Natural killer cell (primary cell): Measurements from ENCODE around the gene SLX4IP. TPM values are rescaled to one million over a fixed set of nuclear protein-coding genes. Genes with fewer than 3 reads are reported as not detected.

Experiments used
- ATAC-seq, 3 donors: fragments of 150-1000 bp in 2 of 3; fragments of 200-7000 bp in 1 of 3; cut with Tn5 transposase; 1 replicate in 1 of 3; 2 replicates in 2 of 3; pipeline ENCODE4 v1.10.0; 2021; ENCODE audit warnings: mild to moderate bottlenecking in 2 of 3, moderate library complexity in 2 of 3
- DNase-seq, 2 donors: peaks; one replicate each; pipeline versions ENCODE4 v3.0.0 to v3.0.0-alpha.2; 2013 to 2021; ENCODE audit warnings: mixed read lengths in 1 of 2
- H3K27ac ChIP-seq: one replicate; pipeline ENCODE4 v1.5.1; 2013; ENCODE audit warnings: mild to moderate bottlenecking, low read length
- H3K27me3 ChIP-seq: one replicate; pipeline ENCODE4 v1.6.1; 2013; ENCODE audit warnings: low read length; ENCODE audit not compliant: control insufficient read depth, insufficient read depth
- H3K36me3 ChIP-seq: one replicate; pipeline ENCODE4 v1.6.1; 2013; ENCODE audit warnings: low read length; ENCODE audit not compliant: control insufficient read depth, insufficient read depth
- H3K4me1 ChIP-seq: one replicate; pipeline ENCODE4 v1.6.1; 2013; ENCODE audit warnings: low read length; ENCODE audit not compliant: control insufficient read depth, insufficient read depth
- H3K4me3 ChIP-seq: one replicate; pipeline ENCODE4 v1.5.1; 2013; ENCODE audit warnings: low read length
- H3K9me3 ChIP-seq: one replicate; pipeline ENCODE4 v1.6.1; 2013; ENCODE audit warnings: low read length; ENCODE audit not compliant: control insufficient read depth, insufficient read depth
- H3K27ac Mint-ChIP-seq, 2 donors: one replicate each; pipeline ENCODE4 v1.8.0; 2022; ENCODE audit warnings: mild to moderate bottlenecking in 2 of 2, mixed read lengths in 2 of 2, moderate library complexity in 1 of 2
- H3K27me3 Mint-ChIP-seq, 2 donors: one replicate each; pipeline ENCODE4 v1.8.0; 2022; ENCODE audit warnings: low read depth in 2 of 2, mixed read lengths in 2 of 2
- H3K36me3 Mint-ChIP-seq: one replicate; pipeline ENCODE4 v1.8.0; 2022; ENCODE audit warnings: mixed read lengths
- H3K4me1 Mint-ChIP-seq, 2 donors: one replicate each; pipeline ENCODE4 v1.8.0; 2022; ENCODE audit warnings: mixed read lengths in 2 of 2
- H3K4me3 Mint-ChIP-seq: one replicate; pipeline ENCODE4 v1.8.0; 2022; ENCODE audit warnings: mild to moderate bottlenecking, moderate library complexity, mixed read lengths
- H3K9me3 Mint-ChIP-seq, 2 donors: one replicate each; pipeline ENCODE4 v1.8.0; 2022; ENCODE audit warnings: mixed read lengths in 2 of 2
- WGBS: methylation state at CpG from one replicate; pipeline ENCODE4 v1.1.7; 2013; ENCODE audit warnings: missing lambda C conversion rate; ENCODE audit not compliant: insufficient coverage; 5-methylcytosine and 5-hydroxymethylcytosine counted together
- intact Hi-C: fragments of 100-400 bp; cut with micrococcal nuclease; formaldehyde crosslinking; loops from one replicate; pipeline ENCODE4 v1.14.2; 2022
- total RNA-seq, 4 donors: library from RNA; stranded (reverse); fragments of 120-200 nt in 1 of 4; gene quantifications; one replicate each; pipeline versions ENCODE4 v1.2.3 to v1.2.4, GENCODE V29; 2013 to 2022
- TF ChIP-seq, protein P1 (sequence below): fragments of 200-600 bp; IDR thresholded peaks from one replicate; pipeline ENCODE4 v1.8.0; 2022; ENCODE audit warnings: antibody characterized with exemption

SLX4IP gene
- total RNA-seq, 3 donors from 2014 or later (not counting 1 experiment from before 2014, with no cell fraction given), result 2.9 to 5.5 (median 5.2) TPM

DNA sequence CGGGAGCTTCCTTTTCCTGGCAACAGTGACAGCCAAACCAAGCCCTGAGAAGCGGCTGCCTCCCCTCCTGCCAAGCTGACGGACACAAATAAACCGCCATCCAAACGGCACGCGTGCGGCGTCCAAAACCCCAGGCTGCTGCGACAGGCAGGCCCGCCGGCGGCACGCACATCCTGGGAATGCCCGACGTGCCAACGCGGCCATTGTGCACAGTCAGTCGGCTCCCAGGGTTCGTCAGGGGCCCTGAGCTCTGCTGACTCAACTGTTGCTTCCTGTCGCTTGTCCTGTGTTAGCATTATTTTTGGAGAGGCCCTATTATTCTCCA, 231.9 kb downstream of the SLX4IP start:
- peaks cover 13% of the 10 kb centered on the region for H3K4me1 ChIP-seq
- no peak overlapping the region for H3K4me3 ChIP-seq
- DNase-seq, result no peak
- intact Hi-C loops, result no loop called here
- no peak overlapping the region for H3K27ac Mint-ChIP-seq
- H3K4me1 Mint-ChIP-seq, result peaks cover 6 to 16% of the 10 kb centered on the region in 2 donors
- 90% methylated on average over 21 of the region's 21 CpGs for WGBS
- peaks cover 8% of the 10 kb centered on the region in 2 donors for H3K27me3 Mint-ChIP-seq
- H3K9me3 ChIP-seq, result no peaks in the 10 kb centered on the region
- no peaks in the 10 kb centered on the region for H3K36me3 ChIP-seq
- TF ChIP-seq, protein P1, sequence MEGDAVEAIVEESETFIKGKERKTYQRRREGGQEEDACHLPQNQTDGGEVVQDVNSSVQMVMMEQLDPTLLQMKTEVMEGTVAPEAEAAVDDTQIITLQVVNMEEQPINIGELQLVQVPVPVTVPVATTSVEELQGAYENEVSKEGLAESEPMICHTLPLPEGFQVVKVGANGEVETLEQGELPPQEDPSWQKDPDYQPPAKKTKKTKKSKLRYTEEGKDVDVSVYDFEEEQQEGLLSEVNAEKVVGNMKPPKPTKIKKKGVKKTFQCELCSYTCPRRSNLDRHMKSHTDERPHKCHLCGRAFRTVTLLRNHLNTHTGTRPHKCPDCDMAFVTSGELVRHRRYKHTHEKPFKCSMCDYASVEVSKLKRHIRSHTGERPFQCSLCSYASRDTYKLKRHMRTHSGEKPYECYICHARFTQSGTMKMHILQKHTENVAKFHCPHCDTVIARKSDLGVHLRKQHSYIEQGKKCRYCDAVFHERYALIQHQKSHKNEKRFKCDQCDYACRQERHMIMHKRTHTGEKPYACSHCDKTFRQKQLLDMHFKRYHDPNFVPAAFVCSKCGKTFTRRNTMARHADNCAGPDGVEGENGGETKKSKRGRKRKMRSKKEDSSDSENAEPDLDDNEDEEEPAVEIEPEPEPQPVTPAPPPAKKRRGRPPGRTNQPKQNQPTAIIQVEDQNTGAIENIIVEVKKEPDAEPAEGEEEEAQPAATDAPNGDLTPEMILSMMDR, result no peak
- H3K9me3 Mint-ChIP-seq, result no peaks in the 10 kb centered on the region
- no peak overlapping the region for H3K27ac ChIP-seq
- H3K4me3 Mint-ChIP-seq, result no peak overlapping the region
- peaks cover 2% of the 10 kb centered on the region for H3K27me3 ChIP-seq
- no peak for ATAC-seq
- no peaks in the 10 kb centered on the region for H3K36me3 Mint-ChIP-seq

DNA sequence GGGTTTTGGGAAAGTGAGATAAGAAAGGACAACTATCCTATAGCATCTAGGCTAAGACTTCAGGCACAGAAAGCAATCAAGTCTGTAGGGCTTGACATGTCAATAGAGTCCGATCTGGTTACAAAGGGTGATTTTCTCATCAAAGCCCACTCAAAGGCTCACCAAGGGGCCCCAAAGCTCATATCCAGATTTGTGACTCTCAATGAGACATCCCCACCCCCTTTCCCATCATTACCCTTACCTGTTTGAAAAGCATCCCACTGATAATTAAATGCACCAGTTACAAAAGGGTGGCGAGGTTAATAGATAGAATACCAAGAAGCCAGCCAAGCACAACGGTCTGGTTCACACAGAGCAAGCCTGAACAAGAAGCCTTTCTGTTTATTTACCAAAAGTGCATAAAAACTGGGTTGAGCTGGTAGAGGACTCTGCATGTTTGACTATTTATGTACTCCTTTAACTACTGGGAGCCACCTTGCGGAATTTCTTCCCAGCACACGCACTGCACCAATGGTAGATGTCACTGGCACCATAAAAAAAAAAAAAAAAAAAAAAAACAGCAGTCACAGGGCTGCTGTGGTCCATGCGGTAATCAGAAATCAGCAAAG, 232.6 kb downstream of the SLX4IP start:
- H3K4me3 ChIP-seq, result no peak overlapping the region
- peaks cover 6% of the 10 kb centered on the region in 2 donors for H3K27me3 Mint-ChIP-seq
- H3K27ac ChIP-seq, result no peak overlapping the region
- H3K9me3 Mint-ChIP-seq, result no peaks in the 10 kb centered on the region
- intact Hi-C loops, result no loop called here
- peaks cover 2% of the 10 kb centered on the region for H3K27me3 ChIP-seq
- no peak overlapping the region for H3K27ac Mint-ChIP-seq
- no peak overlapping the region for H3K4me3 Mint-ChIP-seq
- TF ChIP-seq, protein P1, result no peak
- ATAC-seq, result no peak
- DNase-seq, result no peak
- H3K9me3 ChIP-seq, result no peaks in the 10 kb centered on the region
- H3K36me3 ChIP-seq, result no peaks in the 10 kb centered on the region
- peaks cover 20% of the 10 kb centered on the region for H3K4me1 ChIP-seq
- H3K4me1 Mint-ChIP-seq, result peaks cover 12 to 23% of the 10 kb centered on the region in 2 donors
- 83% methylated on average over 6 of the region's 6 CpGs for WGBS
- no peaks in the 10 kb centered on the region for H3K36me3 Mint-ChIP-seq

DNA sequence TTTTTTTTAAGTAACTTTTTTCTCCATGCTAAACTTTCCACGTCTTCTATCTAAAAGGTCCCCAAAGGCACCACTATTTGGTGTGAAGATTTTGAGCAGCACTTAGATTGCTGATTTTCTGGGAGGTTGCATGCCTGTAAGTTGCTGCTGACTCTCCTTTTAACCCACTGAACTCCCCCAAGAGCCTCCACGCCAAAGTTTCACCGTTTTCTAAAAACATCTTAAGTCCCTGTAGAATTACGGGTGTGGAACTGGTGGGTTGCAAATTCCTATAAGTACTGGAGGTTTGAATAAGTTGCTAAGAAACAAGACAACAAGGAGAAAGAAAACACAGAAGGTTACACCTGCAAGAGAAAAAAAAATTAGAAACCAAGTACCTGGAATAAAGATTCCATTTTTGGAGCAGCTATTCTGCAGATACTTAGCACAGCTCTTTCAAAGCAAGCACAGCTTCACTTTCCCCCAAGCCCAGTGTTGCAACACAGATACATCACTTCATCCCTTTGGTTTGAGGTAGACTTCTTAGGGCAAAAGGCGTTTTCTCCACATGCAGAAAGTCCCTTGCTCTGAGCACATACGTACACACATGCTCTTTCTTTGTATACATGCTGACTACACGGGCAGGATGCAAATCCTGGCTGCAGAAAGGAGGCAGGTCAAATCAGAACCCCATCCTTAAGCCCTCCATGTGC, 233.7 kb downstream of the SLX4IP start:
- intact Hi-C loops, result no loop called here
- H3K9me3 ChIP-seq, result no peaks in the 10 kb centered on the region
- H3K27ac ChIP-seq, result no peak overlapping the region
- no peak for ATAC-seq
- Mint-ChIP-seq H3K9me3 (no peaks in the 10 kb centered on the region), H3K27me3 (peaks cover 0 to 8% of the 10 kb centered on the region in 2 donors), H3K4me1 (peaks cover 16 to 28% of the 10 kb centered on the region in 2 donors), H3K27ac (no peak overlapping the region), H3K36me3 (no peaks in the 10 kb centered on the region), H3K4me3 (no peak overlapping the region)
- WGBS, result 85% methylated on average over 3 of the region's 7 CpGs
- DNase-seq, result no peak
- TF ChIP-seq, protein P1, result no peak
- H3K36me3 ChIP-seq, result no peaks in the 10 kb centered on the region
- H3K4me3 ChIP-seq, result no peak overlapping the region
- peaks cover 2% of the 10 kb centered on the region for H3K27me3 ChIP-seq
- H3K4me1 ChIP-seq, result peaks cover 24% of the 10 kb centered on the region
